HG03139 (cell line): ENCODE results near the gene CCDC57.

Experiments used
- ATAC-seq: cut with Tn5 transposase; IDR thresholded peaks from one replicate; pipeline ENCODE4 v1.9.1; 2021; ENCODE audit not compliant: unreplicated experiment

Gene CCDC57

GRCh38 chr17:82129095-82129494 lies 83.5 kb downstream of the CCDC57 start:
- no peak for ATAC-seq

GRCh38 chr17:82128287-82128686 lies 84.4 kb downstream of the CCDC57 start:
- ATAC-seq, result no peak

- no peak for ATAC-seq
Observed at GRCh38 chr17:82127704-82128103, 84.9 kb downstream of the CCDC57 start.

- no peak for ATAC-seq
Observed at GRCh38 chr17:82127315-82127595, 85.4 kb downstream of the CCDC57 start.

GRCh38 chr17:82126556-82127314 lies 85.9 kb downstream of the CCDC57 start:
- ATAC-seq, result no peak

- no peak for ATAC-seq
Observed at GRCh38 chr17:82124101-82124500, 88.5 kb downstream of the CCDC57 start.

GRCh38 chr17:82121660-82122629 lies 90.7 kb downstream of the CCDC57 start:
- ATAC-seq, result no peak

GRCh38 chr17:82121246-82121645 lies 91.4 kb downstream of the CCDC57 start:
- ATAC-seq, result no peak

- ATAC-seq, result no peak
Observed at GRCh38 chr17:82120148-82120547, 92.5 kb downstream of the CCDC57 start.

- ATAC-seq, result no peak
Observed at GRCh38 chr17:82118815-82119380, 93.7 kb downstream of the CCDC57 start.

- ATAC-seq, result no peak
Observed at GRCh38 chr17:82118168-82118814, 94.4 kb downstream of the CCDC57 start.

- ATAC-seq, result no peak
Observed at GRCh38 chr17:82117139-82118090, 95.2 kb downstream of the CCDC57 start.

GRCh38 chr17:82116246-82116645 lies 96.4 kb downstream of the CCDC57 start:
- no peak for ATAC-seq

GRCh38 chr17:82114872-82115271 lies 97.8 kb downstream of the CCDC57 start:
- no peak for ATAC-seq

- no peak for ATAC-seq
Observed at GRCh38 chr17:82114447-82114846, 98.2 kb downstream of the CCDC57 start.

GRCh38 chr17:82113941-82114340 lies 98.7 kb downstream of the CCDC57 start:
- ATAC-seq, result no peak

GRCh38 chr17:82113422-82113821 lies 99.2 kb downstream of the CCDC57 start:
- no peak for ATAC-seq

GRCh38 chr17:82112914-82113311 lies 99.7 kb downstream of the CCDC57 start:
- ATAC-seq, result no peak

GRCh38 chr17:82112181-82112913 lies 100.3 kb downstream of the CCDC57 start:
- ATAC-seq, result no peak

- ATAC-seq, result no peak
Observed at GRCh38 chr17:82110298-82110697, 102.3 kb downstream of the CCDC57 start.
